ENCODE results near the gene NINJ1.

- TF ChIP-seq CTCF (conservative IDR thresholded peaks at IDR 0.05; ENCODE audit: low read depth, low read length) (no peak), RCOR1 (IDR thresholded peaks at IDR 0.05; ENCODE audit: insufficient replicate concordance, low read length) (no peak), RAD21 (IDR thresholded peaks at IDR 0.05; ENCODE audit: low read length) (no peak), CHD1 (IDR thresholded peaks at IDR 0.05; ENCODE audit: low read depth, low read length) (no peak), POLR2A (IDR thresholded peaks at IDR 0.05; ENCODE audit: low read depth, low read length) (no peak)
- TF ChIP-seq, protein P1, sequence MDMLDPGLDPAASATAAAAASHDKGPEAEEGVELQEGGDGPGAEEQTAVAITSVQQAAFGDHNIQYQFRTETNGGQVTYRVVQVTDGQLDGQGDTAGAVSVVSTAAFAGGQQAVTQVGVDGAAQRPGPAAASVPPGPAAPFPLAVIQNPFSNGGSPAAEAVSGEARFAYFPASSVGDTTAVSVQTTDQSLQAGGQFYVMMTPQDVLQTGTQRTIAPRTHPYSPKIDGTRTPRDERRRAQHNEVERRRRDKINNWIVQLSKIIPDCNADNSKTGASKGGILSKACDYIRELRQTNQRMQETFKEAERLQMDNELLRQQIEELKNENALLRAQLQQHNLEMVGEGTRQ (IDR thresholded peaks at IDR 0.05; ENCODE audit: low read depth, low read length), result no peak
Measured at GRCh38 chr9:93076101-93076791, 57.8 kb downstream of the NINJ1 start.
